ENCODE results near the gene PDZD4. TPM values are rescaled to one million over a fixed set of nuclear protein-coding genes. Genes with fewer than 3 reads are reported as not detected.

Gene PDZD4
- total and polyA plus RNA-seq, 4 donors: 0.15 to 1.8 (median 0.69) TPM

- DNase-seq (ENCODE audit: low spot score): no peak
Measured at GRCh38 chrX:153827903-153828302, 2.4 kb downstream of the PDZD4 start.

More at GRCh38 chrX:153827903-153828302, 2.4 kb downstream of the PDZD4 start:
- Histone ChIP-seq H3K36me3 (ENCODE audit: control insufficient read depth in 4 of 4, insufficient read depth in 3 of 4, low read depth in 1 of 4, low read length in 3 of 4) (no peaks in the 10 kb centered on the region), H3K27me3 (ENCODE audit: control insufficient read depth in 4 of 4, insufficient read depth in 4 of 4, low read length in 3 of 4) (peaks cover 0 to 9% (median 0%) of the 10 kb centered on the region in 4 donors), H3K27ac (ENCODE audit: low read depth in 1 of 2, low read length in 2 of 2) (no peak overlapping the region), H3K4me1 (ENCODE audit: control insufficient read depth in 4 of 4, insufficient read depth in 4 of 4, low read length in 3 of 4) (peaks cover 0 to 5% (median 2%) of the 10 kb centered on the region in 4 donors), H3K9me3 (ENCODE audit: control insufficient read depth in 4 of 4, low read length in 3 of 4) (no peaks in the 10 kb centered on the region), H3K9ac (ENCODE audit: low read depth in 1 of 2, low read length in 2 of 2) (no peak overlapping the region), H3K4me3 (ENCODE audit: low read depth in 1 of 3, low read length in 3 of 3) (no peak overlapping the region)
- WGBS: 75% methylated on average over 9 of the region's 9 CpGs
- TF ChIP-seq NR2F2 (IDR thresholded peaks at IDR 0.05) (no peak), MAX (IDR thresholded peaks at IDR 0.05) (no peak), HNF4G (IDR thresholded peaks at IDR 0.05) (no peak), SP1 (IDR thresholded peaks at IDR 0.05) (no peak), FOXA1 (IDR thresholded peaks at IDR 0.05) (no peak), TAF1 (conservative IDR thresholded peaks at IDR 0.05) (no peak), REST (IDR thresholded peaks at IDR 0.05) (no peak), GABPA (IDR thresholded peaks at IDR 0.05 in 1 of 2, conservative IDR thresholded peaks at IDR 0.05 in 1 of 2) (no peak), FOXA2 (IDR thresholded peaks at IDR 0.05) (no peak), RXRA (IDR thresholded peaks at IDR 0.05) (no peak), EGR1 (IDR thresholded peaks at IDR 0.05; ENCODE audit: low read depth in 2 of 2) (no peak), RAD21 (IDR thresholded peaks at IDR 0.05) (no peak), ZBTB33 (IDR thresholded peaks at IDR 0.05) (no peak), CTCF (IDR thresholded peaks at IDR 0.05; ENCODE audit: low read depth, low read length, missing input control) (no peak)

All from liver (tissue), 9 donors.